Breast epithelium (tissue), 3 donors: ENCODE measurements around the gene TRIM67.

Experiments
- CTCF ChIP-seq, 3 donors: fragments of 450-650 bp; IDR thresholded peaks; one replicate each; pipeline ENCODE4 v1.5.1; 2016 to 2017; ENCODE audit warnings: antibody characterized with exemption in 3 of 3, mild to moderate bottlenecking in 3 of 3, moderate library complexity in 3 of 3
- POLR2A ChIP-seq: fragments of 450-650 bp; IDR thresholded peaks from one replicate; pipeline ENCODE4 v1.6.1; 2016; ENCODE audit warnings: antibody characterized with exemption, mild to moderate bottlenecking, moderate library complexity
- POLR2AphosphoS5 ChIP-seq, 3 donors: sonication (generic); formaldehyde crosslinking; IDR thresholded peaks; one replicate each; pipeline ENCODE4 v1.6.1; 2017; ENCODE audit warnings: antibody characterized with exemption in 3 of 3

DNA sequence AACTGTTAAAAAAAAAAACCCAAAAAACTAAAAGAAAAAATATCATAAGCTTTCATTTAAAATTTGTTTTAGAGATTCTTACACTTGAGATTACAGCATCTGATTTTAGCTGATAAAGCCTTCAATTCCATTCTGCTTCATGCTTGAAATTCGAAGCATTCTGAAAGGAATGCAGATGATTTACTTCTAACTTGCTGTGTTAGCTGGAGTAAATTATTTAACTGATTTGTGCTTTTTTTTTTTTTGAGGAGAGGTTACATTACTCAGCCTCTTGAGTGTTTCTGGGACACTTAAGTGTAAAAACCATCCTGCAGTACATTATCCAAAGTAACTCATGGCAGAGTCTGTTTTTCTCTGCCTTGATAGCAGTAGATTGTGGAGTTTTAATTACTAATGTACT, 4.5 kb upstream of the TRIM67 start:
- TF ChIP-seq POLR2A (no peak), CTCF (IDR thresholded peaks at IDR 0.05) (no peak), POLR2AphosphoS5 (IDR thresholded peaks at IDR 0.05) (no peak)
